Uterus (tissue), 2 donors: ENCODE results near the gene SLC22A2.

Experiments used
- POLR2A ChIP-seq, 2 donors: fragments of 450-650 bp; IDR thresholded peaks; one replicate each; pipeline ENCODE4 v1.6.1; 2016; ENCODE audit warnings: antibody characterized with exemption in 2 of 2, mild to moderate bottlenecking in 1 of 2, moderate library complexity in 1 of 2
- TF ChIP-seq, protein P1 (sequence below), 4 experiments: fragments of 200-600 bp in 2 of 4; fragments of 450-650 bp in 2 of 4; sonication (generic) in 2 of 4; IDR thresholded peaks; one replicate each; pipeline ENCODE4 v1.5.1; 2016 to 2019; ENCODE audit warnings: antibody characterized with exemption in 4 of 4, mild to moderate bottlenecking in 2 of 4, moderate library complexity in 1 of 4

DNA sequence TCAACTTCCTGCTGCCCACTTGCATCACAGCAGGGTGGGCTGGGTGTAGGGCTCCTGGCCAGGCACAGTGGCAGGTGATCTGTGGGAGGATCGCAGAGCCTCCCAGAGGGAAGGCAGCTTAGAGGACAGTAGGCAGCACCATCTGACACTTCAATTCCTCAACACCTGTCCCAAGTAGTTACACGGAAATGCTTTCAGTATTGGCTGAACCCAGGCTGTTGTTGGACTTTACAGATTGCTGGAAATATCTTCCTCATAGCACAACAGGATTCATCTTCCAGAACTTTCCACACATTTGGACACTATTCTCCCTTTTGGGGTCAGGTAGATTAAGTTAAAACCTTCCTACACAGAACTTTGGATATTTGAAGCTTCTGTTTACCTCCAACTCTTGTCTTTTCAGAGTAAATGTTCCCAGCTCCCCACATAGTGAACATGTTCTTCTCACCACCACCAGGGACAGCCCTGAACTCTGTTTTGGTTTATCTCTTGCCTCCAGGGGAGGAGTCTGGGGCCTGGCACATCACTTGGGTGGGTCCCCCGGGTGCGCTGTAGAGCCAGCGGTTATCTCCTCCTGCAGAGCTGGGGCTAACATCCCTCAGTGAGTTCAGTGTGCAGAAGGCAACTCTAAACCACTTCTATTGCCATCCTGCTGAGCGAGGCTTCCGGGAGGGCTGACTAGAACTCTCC is 3.5 kb upstream of the SLC22A2 start:
- TF ChIP-seq POLR2A (IDR thresholded peaks at IDR 0.05) = no peak
- TF ChIP-seq, protein P1, sequence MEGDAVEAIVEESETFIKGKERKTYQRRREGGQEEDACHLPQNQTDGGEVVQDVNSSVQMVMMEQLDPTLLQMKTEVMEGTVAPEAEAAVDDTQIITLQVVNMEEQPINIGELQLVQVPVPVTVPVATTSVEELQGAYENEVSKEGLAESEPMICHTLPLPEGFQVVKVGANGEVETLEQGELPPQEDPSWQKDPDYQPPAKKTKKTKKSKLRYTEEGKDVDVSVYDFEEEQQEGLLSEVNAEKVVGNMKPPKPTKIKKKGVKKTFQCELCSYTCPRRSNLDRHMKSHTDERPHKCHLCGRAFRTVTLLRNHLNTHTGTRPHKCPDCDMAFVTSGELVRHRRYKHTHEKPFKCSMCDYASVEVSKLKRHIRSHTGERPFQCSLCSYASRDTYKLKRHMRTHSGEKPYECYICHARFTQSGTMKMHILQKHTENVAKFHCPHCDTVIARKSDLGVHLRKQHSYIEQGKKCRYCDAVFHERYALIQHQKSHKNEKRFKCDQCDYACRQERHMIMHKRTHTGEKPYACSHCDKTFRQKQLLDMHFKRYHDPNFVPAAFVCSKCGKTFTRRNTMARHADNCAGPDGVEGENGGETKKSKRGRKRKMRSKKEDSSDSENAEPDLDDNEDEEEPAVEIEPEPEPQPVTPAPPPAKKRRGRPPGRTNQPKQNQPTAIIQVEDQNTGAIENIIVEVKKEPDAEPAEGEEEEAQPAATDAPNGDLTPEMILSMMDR (IDR thresholded peaks at IDR 0.05) = no peak
